Stomach (tissue), 4 donors: ENCODE measurements around the gene KCNG2.
"Not testable (repeated sequence)": the region's sequence is repeated elsewhere in the genome, so short reads cannot be mapped to it uniquely, and the experiment has no call there.

Experiments
- CTCF ChIP-seq, 7 experiments: fragments of 450-650 bp in 4 of 7; fragments of 200-600 bp in 3 of 7; sonication (generic) in 3 of 7; IDR thresholded peaks; one replicate each; pipeline ENCODE4 v1.5.1; 2016 to 2019; ENCODE audit warnings: antibody characterized with exemption in 7 of 7, control low read depth in 2 of 7, mild to moderate bottlenecking in 1 of 7
- EP300 ChIP-seq: sonication (generic); formaldehyde crosslinking; IDR thresholded peaks from one replicate; pipeline ENCODE4 v1.6.1; 2017; ENCODE audit warnings: antibody characterized with exemption
- POLR2AphosphoS5 ChIP-seq, 3 donors: sonication (generic); formaldehyde crosslinking; IDR thresholded peaks; one replicate each; pipeline ENCODE4 v1.6.1; 2016; ENCODE audit warnings: antibody characterized with exemption in 3 of 3

- TF ChIP-seq EP300; CTCF (IDR thresholded peaks at IDR 0.05); POLR2AphosphoS5 (IDR thresholded peaks at IDR 0.05): not testable (repeated sequence)
These were observed 68.2 kb downstream of the KCNG2 start for GRCh38 chr18:79865951-79866350.
